ENCODE results near the gene ZDHHC6. TPM values are rescaled to one million over a fixed set of nuclear protein-coding genes. Genes with fewer than 3 reads are reported as not detected.

The ZDHHC6 gene
- total RNA-seq (10 to 100 TPM; 49.3 to 56.4 TPM), polyA plus RNA-seq (48.3 TPM)

- Histone ChIP-seq H3K4me1 (ENCODE audit: insufficient read depth, low read length) (peaks cover 30% of the 10 kb centered on the region), H3K27ac (ENCODE audit: low read depth, low read length) (peak within 1 kb of the TSS; percentile 98), H3K36me3 (ENCODE audit: insufficient read depth, low read length) (peaks cover 4% of the 10 kb centered on the region), H3K9me3 (ENCODE audit: low read length) (no peaks in the 10 kb centered on the region), H3K27me3 (ENCODE audit: insufficient read depth, low read length, poor library complexity, severe bottlenecking) (no peaks in the 10 kb centered on the region), H3K4me3 (ENCODE audit: low read length) (peak within 1 kb of the TSS; percentile 100)
- ChIA-PET CTCF (interaction anchor here (0.9 to 2.0 kb wide), 5 partner anchors 12 to 72 kb away, joined by 3 to 5 read pairs (median 3); no protein-coding TSS in a partner anchor), POLR2A (interaction anchor here (0.6 to 1.4 kb wide), 10 partner anchors 12 to 1586 kb away, joined by 3 to 7 read pairs (median 4); no protein-coding TSS in a partner anchor)
- no peaks in the 10 kb centered on the region for H3K9me3 Mint-ChIP-seq
- peaks cover 0 to 63% (median 4%) of the 10 kb centered on the region in 3 donors for H3K36me3 Mint-ChIP-seq
- H3K4me1 Mint-ChIP-seq, result peaks cover 63 to 81% (median 77%) of the 10 kb centered on the region in 3 donors
- peak; percentile 76 to 90 (median 83) for DNase-seq
- peak within 1 kb of the TSS; percentile 86 to 100 (median 98) for H3K27ac Mint-ChIP-seq
- peak within 1 kb of the TSS; percentile 84 to 98 (median 89) for H3K4me3 Mint-ChIP-seq
- H3K27me3 Mint-ChIP-seq, result no peaks in the 10 kb centered on the region
These were observed at the start of gene ZDHHC6, which contains the start of gene VTI1A for GRCh38 chr10:112446855-112447619. Gene ZDHHC6 (minus strand): TSS chr10:112446914. CDS start chr10:112445436, 1,478 bp downstream. Gene VTI1A (plus strand): TSS chr10:112447215. CDS start chr10:112447374, 159 bp downstream.

DNA sequence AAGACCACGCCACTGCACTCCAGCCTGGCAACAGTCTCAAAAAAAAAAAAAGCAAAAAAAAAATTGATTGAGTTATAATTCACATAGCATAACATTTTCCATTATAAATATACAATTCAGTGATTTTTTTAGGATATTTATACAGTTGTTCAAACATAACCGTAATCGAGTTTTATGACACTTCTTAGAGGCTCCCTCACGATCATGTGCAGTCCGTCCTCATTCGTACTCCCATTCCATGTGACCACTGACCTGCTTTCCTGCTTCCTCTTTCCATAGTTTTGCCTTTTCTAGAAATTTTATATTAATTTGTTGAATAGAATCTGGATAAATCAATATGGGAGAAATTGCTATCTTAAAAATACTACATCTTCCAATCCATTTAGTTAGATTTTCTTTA, 46.0 kb upstream of the ZDHHC6 start:
- ChIA-PET POLR2A (no interaction called here), CTCF (no interaction called here)
- no peaks in the 10 kb centered on the region for H3K27me3 Mint-ChIP-seq
- no peaks in the 10 kb centered on the region for H3K36me3 ChIP-seq (ENCODE audit: insufficient read depth, low read length)
- H3K36me3 Mint-ChIP-seq, result peaks cover 0 to 3% (median 0%) of the 10 kb centered on the region in 3 donors
- peaks cover 14 to 23% (median 18%) of the 10 kb centered on the region in 3 donors for H3K4me1 Mint-ChIP-seq
- no peaks in the 10 kb centered on the region for H3K27me3 ChIP-seq (ENCODE audit: insufficient read depth, low read length, poor library complexity, severe bottlenecking)
- H3K27ac Mint-ChIP-seq, result peak overlapping the region in 1 of 8 donors; percentile 50
- no peaks in the 10 kb centered on the region for H3K4me1 ChIP-seq (ENCODE audit: insufficient read depth, low read length)
- no peaks in the 10 kb centered on the region for H3K9me3 Mint-ChIP-seq
- H3K27ac ChIP-seq (ENCODE audit: low read depth, low read length), result no peak overlapping the region
- DNase-seq, result no peak
- H3K9me3 ChIP-seq (ENCODE audit: low read length), result no peaks in the 10 kb centered on the region
- H3K4me3 ChIP-seq (ENCODE audit: low read length), result no peak overlapping the region
- no peak overlapping the region for H3K4me3 Mint-ChIP-seq

DNA sequence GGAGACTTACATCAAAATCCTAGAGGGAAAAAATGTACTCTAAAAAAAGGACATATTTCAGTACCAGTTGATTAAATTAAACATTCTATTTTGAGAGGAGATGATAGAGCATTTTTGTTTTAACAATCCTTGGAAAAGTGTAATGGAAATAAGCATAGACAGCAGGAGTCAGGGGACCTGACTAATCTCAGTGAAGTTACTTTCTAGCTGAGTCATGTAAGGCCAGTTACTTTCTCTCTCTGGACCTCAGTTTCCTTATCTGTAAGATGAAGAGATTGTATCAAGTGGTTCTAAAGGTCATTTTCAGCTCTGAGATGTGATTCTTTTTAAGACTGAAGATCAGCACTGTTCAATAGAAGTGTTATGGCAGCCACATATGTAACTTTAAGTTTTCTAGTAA, 44.4 kb upstream of the ZDHHC6 start:
- H3K4me1 Mint-ChIP-seq, result peaks cover 9 to 15% (median 14%) of the 10 kb centered on the region in 3 donors
- H3K9me3 Mint-ChIP-seq, result no peaks in the 10 kb centered on the region
- H3K27ac Mint-ChIP-seq, result no peak overlapping the region
- Histone ChIP-seq H3K4me3 (ENCODE audit: low read length) (no peak overlapping the region), H3K9me3 (ENCODE audit: low read length) (no peaks in the 10 kb centered on the region), H3K27me3 (ENCODE audit: insufficient read depth, low read length, poor library complexity, severe bottlenecking) (no peaks in the 10 kb centered on the region), H3K4me1 (ENCODE audit: insufficient read depth, low read length) (no peaks in the 10 kb centered on the region), H3K36me3 (ENCODE audit: insufficient read depth, low read length) (no peaks in the 10 kb centered on the region), H3K27ac (ENCODE audit: low read depth, low read length) (no peak overlapping the region)
- ChIA-PET CTCF (no interaction called here), POLR2A (no interaction called here)
- no peak overlapping the region for H3K4me3 Mint-ChIP-seq
- H3K36me3 Mint-ChIP-seq, result peaks cover 0 to 4% (median 3%) of the 10 kb centered on the region in 3 donors
- H3K27me3 Mint-ChIP-seq, result no peaks in the 10 kb centered on the region
- no peak for DNase-seq

DNA sequence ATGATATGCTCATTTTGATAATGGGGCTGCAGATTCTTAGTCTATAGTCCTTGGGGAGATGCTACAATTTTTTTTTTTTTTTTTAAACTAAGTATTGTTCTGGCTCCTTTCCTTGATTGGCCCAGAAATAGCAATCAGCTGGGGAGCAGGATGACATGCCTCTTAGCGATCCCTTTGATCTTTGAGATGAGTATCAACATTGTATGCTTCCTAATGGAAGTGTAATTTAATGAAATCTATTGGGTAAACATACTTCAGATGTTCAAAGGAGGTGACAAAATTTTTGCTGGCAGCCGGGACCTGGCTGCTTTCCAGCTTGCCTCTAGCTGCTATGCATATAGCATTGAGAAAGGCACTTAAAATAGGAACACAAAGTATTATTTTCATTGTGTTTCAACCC, 43.8 kb upstream of the ZDHHC6 start:
- H3K36me3 Mint-ChIP-seq, result peaks cover 0 to 7% (median 2%) of the 10 kb centered on the region in 3 donors
- POLR2A ChIA-PET, result no interaction called here
- H3K36me3 ChIP-seq (ENCODE audit: insufficient read depth, low read length), result no peaks in the 10 kb centered on the region
- CTCF ChIA-PET, result no interaction called here
- no peak overlapping the region for H3K27ac ChIP-seq (ENCODE audit: low read depth, low read length)
- DNase-seq, result no peak
- no peaks in the 10 kb centered on the region for H3K9me3 Mint-ChIP-seq
- no peak overlapping the region for H3K4me3 Mint-ChIP-seq
- H3K4me1 ChIP-seq (ENCODE audit: insufficient read depth, low read length), result no peaks in the 10 kb centered on the region
- H3K27me3 ChIP-seq (ENCODE audit: insufficient read depth, low read length, poor library complexity, severe bottlenecking), result no peaks in the 10 kb centered on the region
- no peak overlapping the region for H3K4me3 ChIP-seq (ENCODE audit: low read length)
- peaks cover 7 to 15% (median 14%) of the 10 kb centered on the region in 3 donors for H3K4me1 Mint-ChIP-seq
- H3K27me3 Mint-ChIP-seq, result no peaks in the 10 kb centered on the region
- H3K27ac Mint-ChIP-seq, result no peak overlapping the region
- H3K9me3 ChIP-seq (ENCODE audit: low read length), result no peaks in the 10 kb centered on the region

DNA sequence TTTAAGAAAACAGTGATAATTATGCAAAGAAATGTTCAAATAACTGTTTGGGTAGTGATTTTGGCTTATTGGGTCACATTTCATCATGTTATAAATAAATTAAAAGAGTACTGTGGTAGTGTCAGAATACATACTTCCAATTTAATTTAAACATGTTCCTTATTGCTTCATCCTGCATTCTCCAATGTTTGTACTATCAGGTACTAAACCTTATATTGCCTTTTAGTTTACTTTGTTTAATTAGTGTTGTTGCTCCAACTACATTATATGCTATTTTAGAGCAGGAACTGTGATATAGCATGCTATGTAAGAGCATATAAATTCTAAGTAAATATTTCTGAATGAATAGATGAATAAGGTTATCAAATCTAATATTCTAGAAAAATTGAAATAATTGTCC, 41.2 kb upstream of the ZDHHC6 start:
- H3K4me1 Mint-ChIP-seq, result peaks cover 9 to 28% (median 18%) of the 10 kb centered on the region in 3 donors
- ChIA-PET CTCF (interaction anchor here (1.2 kb wide), 1 partner anchor 16 kb away, joined by 3 read pairs; no protein-coding TSS in a partner anchor), POLR2A (no interaction called here)

DNA sequence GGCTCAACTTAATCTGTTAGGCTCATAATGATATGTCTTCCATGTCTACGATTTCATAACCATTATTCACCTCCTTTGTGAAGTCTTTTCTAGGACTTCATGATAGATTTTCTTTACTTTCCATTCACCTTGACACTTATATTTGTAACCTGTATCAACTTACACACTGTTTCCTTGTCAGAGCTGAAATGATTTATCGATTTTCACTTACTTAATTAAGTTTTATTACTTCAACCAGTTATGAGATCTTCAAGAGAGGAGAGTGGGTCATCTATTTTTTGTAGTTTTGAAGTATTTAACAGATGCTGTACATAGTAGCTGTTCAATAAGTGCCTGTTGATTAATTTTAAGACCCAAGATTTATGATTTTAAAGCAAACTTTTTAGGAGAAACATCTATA, 37.7 kb upstream of the ZDHHC6 start:
- no peak for DNase-seq
- no peaks in the 10 kb centered on the region for H3K4me1 ChIP-seq (ENCODE audit: insufficient read depth, low read length)
- H3K4me3 ChIP-seq (ENCODE audit: low read length), result no peak overlapping the region
- H3K4me3 Mint-ChIP-seq, result no peak overlapping the region
- H3K27ac ChIP-seq (ENCODE audit: low read depth, low read length), result no peak overlapping the region
- no peaks in the 10 kb centered on the region for H3K9me3 Mint-ChIP-seq
- H3K27ac Mint-ChIP-seq, result no peak overlapping the region
- H3K9me3 ChIP-seq (ENCODE audit: low read length), result no peaks in the 10 kb centered on the region
- no peaks in the 10 kb centered on the region for H3K36me3 ChIP-seq (ENCODE audit: insufficient read depth, low read length)
- ChIA-PET POLR2A (no interaction called here), CTCF (no interaction called here)
- no peaks in the 10 kb centered on the region for H3K27me3 Mint-ChIP-seq
- peaks cover 0 to 17% (median 7%) of the 10 kb centered on the region in 3 donors for H3K36me3 Mint-ChIP-seq
- H3K4me1 Mint-ChIP-seq, result peaks cover 11 to 25% (median 22%) of the 10 kb centered on the region in 3 donors
- no peaks in the 10 kb centered on the region for H3K27me3 ChIP-seq (ENCODE audit: insufficient read depth, low read length, poor library complexity, severe bottlenecking)

More for the DNA sequence above, 41.2 kb upstream of the ZDHHC6 start:
- DNase-seq, result no peak
- H3K27me3 Mint-ChIP-seq, result no peaks in the 10 kb centered on the region
- Histone ChIP-seq H3K4me3 (ENCODE audit: low read length) (no peak overlapping the region), H3K36me3 (ENCODE audit: insufficient read depth, low read length) (no peaks in the 10 kb centered on the region), H3K27me3 (ENCODE audit: insufficient read depth, low read length, poor library complexity, severe bottlenecking) (no peaks in the 10 kb centered on the region), H3K27ac (ENCODE audit: low read depth, low read length) (no peak overlapping the region), H3K9me3 (ENCODE audit: low read length) (no peaks in the 10 kb centered on the region), H3K4me1 (ENCODE audit: insufficient read depth, low read length) (no peaks in the 10 kb centered on the region)
- no peaks in the 10 kb centered on the region for H3K9me3 Mint-ChIP-seq
- peaks cover 0 to 14% (median 2%) of the 10 kb centered on the region in 3 donors for H3K36me3 Mint-ChIP-seq
- no peak overlapping the region for H3K27ac Mint-ChIP-seq
- H3K4me3 Mint-ChIP-seq, result no peak overlapping the region

DNA sequence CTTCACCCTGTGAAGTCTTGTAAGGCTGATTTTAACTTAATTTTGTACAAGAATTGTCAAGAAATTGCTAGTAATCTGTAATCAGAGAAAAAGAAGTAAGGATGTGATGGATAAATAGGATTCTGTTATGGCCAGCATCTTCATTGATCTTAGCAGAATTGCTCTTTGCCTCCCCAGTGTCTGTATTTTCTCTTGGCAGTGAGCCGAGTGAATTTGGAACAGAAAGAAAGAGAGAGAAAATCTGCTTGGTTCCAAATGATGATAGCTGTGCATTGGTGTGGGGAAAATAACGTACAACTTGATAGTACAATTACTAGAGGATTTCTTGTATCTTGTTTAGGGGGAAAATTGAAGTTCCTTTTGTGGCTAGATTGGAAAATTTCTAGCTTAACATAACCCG, 34.9 kb upstream of the ZDHHC6 start:
- ChIA-PET CTCF (interaction anchor here (2.5 kb wide), 1 partner anchor 10 kb away, joined by 10 read pairs; no protein-coding TSS in a partner anchor), POLR2A (no interaction called here)
- H3K36me3 Mint-ChIP-seq, result peaks cover 0 to 18% (median 7%) of the 10 kb centered on the region in 3 donors
- no peak overlapping the region for H3K4me3 ChIP-seq (ENCODE audit: low read length)
- H3K4me1 Mint-ChIP-seq, result peaks cover 11 to 25% (median 14%) of the 10 kb centered on the region in 3 donors
- no peaks in the 10 kb centered on the region for H3K4me1 ChIP-seq (ENCODE audit: insufficient read depth, low read length)
- H3K36me3 ChIP-seq (ENCODE audit: insufficient read depth, low read length), result no peaks in the 10 kb centered on the region
- DNase-seq, result no peak
- H3K27me3 Mint-ChIP-seq, result no peaks in the 10 kb centered on the region
- H3K4me3 Mint-ChIP-seq, result no peak overlapping the region
- no peaks in the 10 kb centered on the region for H3K9me3 ChIP-seq (ENCODE audit: low read length)
- H3K27ac Mint-ChIP-seq, result no peak overlapping the region
- no peaks in the 10 kb centered on the region for H3K27me3 ChIP-seq (ENCODE audit: insufficient read depth, low read length, poor library complexity, severe bottlenecking)
- H3K9me3 Mint-ChIP-seq, result no peaks in the 10 kb centered on the region
- no peak overlapping the region for H3K27ac ChIP-seq (ENCODE audit: low read depth, low read length)

GRCh38 chr10:112475575-112476218, 29.0 kb upstream of the ZDHHC6 start:
- ChIA-PET POLR2A (no interaction called here), CTCF (interaction anchor here (1.0 to 1.4 kb wide), 2 partner anchors 11 to 910 kb away, joined by 3 read pairs; no protein-coding TSS in a partner anchor)
- H3K36me3 ChIP-seq (ENCODE audit: insufficient read depth, low read length), result no peaks in the 10 kb centered on the region
- Mint-ChIP-seq H3K36me3 (peaks cover 0 to 17% (median 5%) of the 10 kb centered on the region in 3 donors), H3K27ac (peak overlapping the region in 1 of 8 donors; percentile 17), H3K9me3 (no peaks in the 10 kb centered on the region), H3K4me3 (no peak overlapping the region), H3K27me3 (no peaks in the 10 kb centered on the region), H3K4me1 (peaks cover 10 to 30% (median 26%) of the 10 kb centered on the region in 3 donors)
- no peaks in the 10 kb centered on the region for H3K4me1 ChIP-seq (ENCODE audit: insufficient read depth, low read length)
- no peak overlapping the region for H3K27ac ChIP-seq (ENCODE audit: low read depth, low read length)
- no peak overlapping the region for H3K4me3 ChIP-seq (ENCODE audit: low read length)
- no peaks in the 10 kb centered on the region for H3K27me3 ChIP-seq (ENCODE audit: insufficient read depth, low read length, poor library complexity, severe bottlenecking)
- no peak for DNase-seq
- no peaks in the 10 kb centered on the region for H3K9me3 ChIP-seq (ENCODE audit: low read length)

Measured in CD8-positive, alpha-beta memory T cell (primary cell).